Large intestine (tissue), 3 donors: ENCODE measurements around the gene EFCAB6. TPM values are rescaled to one million over a fixed set of nuclear protein-coding genes. Genes with fewer than 3 reads are reported as not detected.
A peak's percentile ranks its signal among the peaks of the same experiment; 100 is the strongest.

Experiments
- DNase-seq, 2 donors: peaks; one replicate each; pipeline versions ENCODE4 v3.0.0 to v3.0.0-alpha.2; 2013
- H3K27ac ChIP-seq: one replicate; pipeline ENCODE4 v1.5.1; 2013; ENCODE audit warnings: low read length
- H3K27me3 ChIP-seq: 2 replicates; pipeline ENCODE4 v1.6.1; 2013; ENCODE audit warnings: low read length; ENCODE audit not compliant: control insufficient read depth, insufficient read depth
- H3K36me3 ChIP-seq: 2 replicates; pipeline ENCODE4 v1.6.1; 2013; ENCODE audit warnings: low read length; ENCODE audit not compliant: control insufficient read depth, insufficient read depth
- H3K4me1 ChIP-seq: one replicate; pipeline ENCODE4 v1.6.1; 2013; ENCODE audit warnings: low read length; ENCODE audit not compliant: control insufficient read depth, insufficient read depth
- H3K4me3 ChIP-seq: one replicate; pipeline ENCODE4 v1.5.1; 2013; ENCODE audit warnings: low read length
- H3K9me3 ChIP-seq: one replicate; pipeline ENCODE4 v1.6.1; 2013; ENCODE audit warnings: mild to moderate bottlenecking, low read depth, low read length, moderate library complexity; ENCODE audit not compliant: control insufficient read depth
- WGBS: methylation state at CpG from one replicate; pipeline ENCODE4 v1.1.5; 2013; ENCODE audit warnings: low lambda C conversion rate; ENCODE audit not compliant: insufficient coverage; 5-methylcytosine and 5-hydroxymethylcytosine counted together
- polyA plus RNA-seq: library from polyadenylated mRNA; unstranded; fragments of 120-200 nt; gene quantifications from one replicate; pipeline ENCODE4 v1.2.1, GENCODE V29; 2013

The EFCAB6 gene
- polyA plus RNA-seq, 1 donor = 1.5 TPM

DNA sequence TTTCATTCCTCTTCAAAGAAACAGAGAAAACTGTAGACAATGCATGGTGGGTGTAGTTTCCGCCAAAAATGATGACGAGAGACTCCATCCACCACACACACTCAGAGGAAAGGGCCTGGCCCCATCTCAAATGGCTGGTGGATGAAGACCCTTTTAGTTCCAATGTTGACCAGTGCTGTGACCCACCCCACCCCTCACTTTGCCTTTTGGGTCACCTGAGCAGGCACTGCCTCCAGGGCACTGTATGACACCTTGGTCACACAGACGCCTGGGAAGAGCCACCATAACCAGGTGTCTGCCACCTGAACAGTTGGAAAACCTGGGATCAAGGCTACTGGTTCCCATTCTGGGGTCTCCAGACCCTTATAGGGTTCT lies 279.0 kb downstream of the EFCAB6 start:
- no CpG with 5 or more reads among the region's 3 CpGs for WGBS
- Histone ChIP-seq H3K4me1 (no peaks in the 10 kb centered on the region), H3K27ac (no peak overlapping the region), H3K4me3 (no peak overlapping the region), H3K36me3 (no peaks in the 10 kb centered on the region), H3K9me3 (no peaks in the 10 kb centered on the region), H3K27me3 (no peaks in the 10 kb centered on the region)
- no peak for DNase-seq

DNA sequence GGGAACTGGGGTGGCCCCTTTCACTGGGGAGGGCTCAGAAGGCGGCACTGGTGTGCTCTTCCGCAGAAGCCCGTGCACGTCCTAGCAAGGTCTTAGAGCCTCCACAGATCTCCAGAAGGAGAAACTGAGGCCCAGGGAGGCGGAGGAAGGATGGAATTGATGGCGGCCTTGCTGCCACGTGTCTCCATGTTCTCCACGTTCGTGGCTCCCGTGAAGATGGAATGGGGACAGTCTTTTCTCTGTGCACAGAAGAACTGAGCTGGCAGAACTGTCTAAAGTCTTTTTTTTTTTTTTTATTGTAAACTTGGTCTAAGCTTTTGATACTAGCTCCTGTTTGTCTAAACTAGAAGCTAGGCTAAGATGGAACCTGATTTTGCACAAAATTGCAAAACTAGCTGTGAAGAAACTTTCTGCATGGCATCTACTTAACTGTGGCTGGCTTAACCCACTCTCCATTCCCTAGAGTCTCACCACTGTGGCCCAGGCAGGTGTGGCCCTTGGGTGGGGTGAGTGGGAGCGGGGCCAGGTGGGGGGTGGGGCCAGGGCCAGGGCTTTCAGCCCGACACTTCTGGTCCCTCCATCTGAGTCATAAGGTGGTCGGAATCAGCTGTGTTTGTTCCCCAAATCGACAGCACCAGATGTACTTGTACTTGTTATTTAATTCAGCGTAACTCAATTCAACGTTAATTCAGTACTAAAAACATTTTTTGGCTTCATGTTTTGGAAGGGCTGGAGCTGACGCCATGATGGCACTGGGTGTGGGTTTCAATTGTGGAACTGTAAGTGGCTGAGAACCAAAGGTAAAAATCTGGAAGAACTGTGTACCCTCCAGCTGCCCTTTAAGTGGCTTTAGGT lies 279.6 kb downstream of the EFCAB6 start:
- 93% methylated on average over 2 of the region's 17 CpGs for WGBS

GRCh38 chr22:43531651-43532050 lies 280.5 kb downstream of the EFCAB6 start:
- Histone ChIP-seq H3K9me3 (no peaks in the 10 kb centered on the region), H3K4me3 (no peak overlapping the region), H3K4me1 (no peaks in the 10 kb centered on the region), H3K27ac (no peak overlapping the region), H3K36me3 (no peaks in the 10 kb centered on the region), H3K27me3 (no peaks in the 10 kb centered on the region)
- DNase-seq = no peak
- WGBS = no CpG with 5 or more reads among the region's 4 CpGs

More for the DNA sequence above, 279.6 kb downstream of the EFCAB6 start:
- H3K27ac ChIP-seq = no peak overlapping the region
- H3K27me3 ChIP-seq = no peaks in the 10 kb centered on the region
- no peaks in the 10 kb centered on the region for H3K36me3 ChIP-seq
- no peak overlapping the region for H3K4me3 ChIP-seq
- no peak for DNase-seq
- no peaks in the 10 kb centered on the region for H3K4me1 ChIP-seq
- H3K9me3 ChIP-seq = no peaks in the 10 kb centered on the region

GRCh38 chr22:43530349-43531201 lies 281.5 kb downstream of the EFCAB6 start:
- Histone ChIP-seq H3K27me3 (no peaks in the 10 kb centered on the region), H3K4me1 (no peaks in the 10 kb centered on the region), H3K36me3 (no peaks in the 10 kb centered on the region), H3K9me3 (no peaks in the 10 kb centered on the region), H3K27ac (no peak overlapping the region), H3K4me3 (no peak overlapping the region)
- no peak for DNase-seq
- WGBS = no CpG with 5 or more reads among the region's 34 CpGs

- no peak overlapping the region for H3K4me3 ChIP-seq
- H3K27me3 ChIP-seq = no peaks in the 10 kb centered on the region
- no peaks in the 10 kb centered on the region for H3K4me1 ChIP-seq
- DNase-seq = peak; percentile 57 to 69
- no CpG with 5 or more reads among the region's 9 CpGs for WGBS
- H3K27ac ChIP-seq = no peak overlapping the region
- no peaks in the 10 kb centered on the region for H3K9me3 ChIP-seq
- H3K36me3 ChIP-seq = no peaks in the 10 kb centered on the region
Observed at GRCh38 chr22:43529934-43530333, 282.2 kb downstream of the EFCAB6 start.

DNA sequence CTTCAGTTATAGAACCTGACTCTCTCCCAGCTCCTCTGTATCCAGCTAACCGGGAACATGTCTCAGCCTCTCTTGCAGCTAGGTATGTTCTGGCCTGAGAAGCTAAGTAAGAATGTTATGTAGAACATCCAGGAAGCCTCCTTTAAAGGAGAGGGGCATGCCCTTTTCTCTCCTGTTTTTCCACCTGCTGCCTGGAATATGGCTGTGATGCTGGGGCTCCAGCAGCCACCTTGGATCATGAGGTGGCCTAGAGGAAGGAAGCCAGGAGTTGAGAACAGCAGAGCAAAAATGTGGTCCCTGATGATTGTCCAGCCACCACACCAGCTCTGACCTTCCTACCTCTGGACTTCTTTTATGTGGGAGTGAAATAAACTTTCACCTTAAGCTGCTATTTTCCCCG lies 282.6 kb downstream of the EFCAB6 start:
- Histone ChIP-seq H3K9me3 (no peaks in the 10 kb centered on the region), H3K36me3 (no peaks in the 10 kb centered on the region), H3K27me3 (no peaks in the 10 kb centered on the region), H3K27ac (no peak overlapping the region), H3K4me3 (no peak overlapping the region), H3K4me1 (no peaks in the 10 kb centered on the region)
- WGBS = no CpG with 5 or more reads among the region's 2 CpGs
- DNase-seq = no peak

GRCh38 chr22:43528601-43529360 lies 283.3 kb downstream of the EFCAB6 start:
- H3K9me3 ChIP-seq = no peaks in the 10 kb centered on the region
- no peaks in the 10 kb centered on the region for H3K4me1 ChIP-seq
- H3K4me3 ChIP-seq = no peak overlapping the region
- H3K36me3 ChIP-seq = no peaks in the 10 kb centered on the region
- DNase-seq = no peak
- H3K27me3 ChIP-seq = no peaks in the 10 kb centered on the region
- WGBS = no CpG with 5 or more reads among the region's 12 CpGs
- no peak overlapping the region for H3K27ac ChIP-seq

DNA sequence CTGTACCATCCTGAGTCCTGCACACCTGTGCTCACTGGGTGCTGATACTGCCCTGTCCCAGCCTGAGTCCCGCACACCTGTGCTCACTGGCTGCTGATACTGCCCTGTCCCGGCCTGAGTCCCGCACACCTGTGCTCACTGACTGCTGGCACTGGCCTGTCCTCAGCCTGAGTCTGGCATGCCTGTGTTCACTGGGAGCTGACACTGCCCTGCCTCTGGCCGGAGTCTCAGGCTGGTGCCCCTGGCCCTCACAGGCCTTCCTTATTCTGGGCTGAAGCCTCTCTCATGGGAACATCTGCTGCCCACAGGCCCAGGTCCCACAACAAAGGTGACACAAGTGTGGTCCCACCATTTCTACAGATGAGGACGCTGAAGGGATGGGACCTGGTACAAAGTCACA lies 285.2 kb downstream of the EFCAB6 start:
- Histone ChIP-seq H3K27me3 (no peaks in the 10 kb centered on the region), H3K36me3 (no peaks in the 10 kb centered on the region), H3K4me3 (no peak overlapping the region), H3K4me1 (no peaks in the 10 kb centered on the region), H3K27ac (no peak overlapping the region), H3K9me3 (no peaks in the 10 kb centered on the region)
- no peak for DNase-seq
- WGBS = no CpG with 5 or more reads among the region's 5 CpGs

DNA sequence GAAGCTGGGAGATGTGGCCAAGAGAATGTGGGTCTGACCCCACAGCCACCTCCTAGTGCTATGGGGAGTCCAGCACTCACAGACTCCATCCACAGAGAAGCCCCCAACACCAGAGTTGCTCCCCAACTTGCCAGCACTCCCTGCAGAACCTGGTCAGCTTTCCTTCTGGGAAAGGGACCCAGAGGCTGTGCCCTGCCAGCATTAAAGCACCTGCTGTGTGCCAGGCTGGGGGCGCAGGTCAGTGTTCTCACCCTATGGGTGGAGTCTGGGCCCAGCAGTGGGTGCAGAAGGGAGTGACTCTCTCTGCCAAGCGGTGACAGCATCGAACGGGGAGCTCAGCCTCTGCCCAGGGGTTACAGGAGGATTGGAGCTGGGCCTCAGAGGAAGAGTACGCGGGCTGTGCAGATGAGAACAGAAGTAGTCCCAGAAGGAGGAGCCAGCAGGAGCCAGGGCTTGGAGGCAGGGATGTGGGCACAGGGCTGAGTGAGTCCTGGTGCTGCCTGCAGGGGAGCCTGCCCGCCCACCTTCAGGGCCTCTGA lies 285.9 kb downstream of the EFCAB6 start:
- no peak for DNase-seq
- H3K9me3 ChIP-seq = no peaks in the 10 kb centered on the region
- WGBS = no CpG with 5 or more reads among the region's 7 CpGs
- no peaks in the 10 kb centered on the region for H3K4me1 ChIP-seq
- no peaks in the 10 kb centered on the region for H3K27me3 ChIP-seq
- H3K27ac ChIP-seq = no peak overlapping the region
- no peaks in the 10 kb centered on the region for H3K36me3 ChIP-seq
- H3K4me3 ChIP-seq = no peak overlapping the region

GRCh38 chr22:43521716-43522115 lies 290.4 kb downstream of the EFCAB6 start:
- Histone ChIP-seq H3K36me3 (no peaks in the 10 kb centered on the region), H3K9me3 (no peaks in the 10 kb centered on the region), H3K4me3 (no peak overlapping the region), H3K4me1 (no peaks in the 10 kb centered on the region), H3K27me3 (no peaks in the 10 kb centered on the region), H3K27ac (no peak overlapping the region)
- no peak for DNase-seq
- WGBS = no CpG with 5 or more reads among the region's 6 CpGs
